Pericardium fibroblast (primary cell): ENCODE results near the gene RPL18A. TPM values are rescaled to one million over a fixed set of nuclear protein-coding genes. Genes with fewer than 3 reads are reported as not detected.

ENCODE experiments used
- total RNA-seq: library from RNA; depleted of rRNA; stranded (reverse); fragments of >200 nt; gene quantifications from 2 replicates; pipeline ENCODE4 v1.2.3, GENCODE V29; 2015

RPL18A gene
- 2,158 and 3,184 TPM in 2 replicates for total RNA-seq

DNA sequence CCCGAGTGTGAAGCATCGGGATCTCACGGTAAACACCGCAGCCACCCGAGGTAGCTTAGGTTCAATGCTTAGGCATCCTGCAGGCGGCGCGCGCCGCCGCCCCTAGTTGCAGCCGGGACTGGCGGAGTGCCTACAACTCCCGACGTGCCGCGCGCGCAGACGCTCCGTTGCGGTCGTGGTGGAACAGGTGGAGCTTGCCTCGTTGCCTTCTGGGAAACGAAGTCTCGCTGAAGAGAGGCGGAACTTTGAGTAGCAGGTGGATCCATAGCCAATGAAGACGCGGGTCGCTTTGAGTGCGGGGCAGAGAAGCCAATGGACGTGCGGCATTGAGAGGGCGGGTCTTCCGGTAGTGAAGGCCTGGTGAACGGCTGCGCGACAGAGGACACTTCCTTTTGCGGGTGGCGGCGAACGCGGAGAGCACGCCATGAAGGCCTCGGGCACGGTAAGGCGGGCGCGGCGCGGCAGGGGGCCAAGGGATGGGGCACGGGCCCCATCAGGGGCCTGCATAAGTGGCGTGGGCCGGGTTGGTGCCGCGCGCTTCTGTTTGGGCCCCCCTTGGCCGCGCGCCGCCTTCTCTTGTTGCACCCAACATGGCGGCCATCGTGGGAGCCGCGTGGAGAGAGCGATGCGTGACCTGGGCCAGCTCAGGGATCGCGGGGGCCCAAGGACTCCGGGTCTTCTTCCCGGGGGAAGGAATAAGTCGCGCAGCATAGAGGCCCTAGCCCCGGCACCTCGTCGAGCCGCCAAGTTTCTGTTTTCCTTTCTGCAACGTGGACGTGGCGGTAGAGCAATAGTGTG lies at the start of gene RPL18A:
RPL18A (plus strand) TSS at position 378 of the 798 bp plus-strand sequence; CDS start at position 425, 47 bp downstream.

DNA sequence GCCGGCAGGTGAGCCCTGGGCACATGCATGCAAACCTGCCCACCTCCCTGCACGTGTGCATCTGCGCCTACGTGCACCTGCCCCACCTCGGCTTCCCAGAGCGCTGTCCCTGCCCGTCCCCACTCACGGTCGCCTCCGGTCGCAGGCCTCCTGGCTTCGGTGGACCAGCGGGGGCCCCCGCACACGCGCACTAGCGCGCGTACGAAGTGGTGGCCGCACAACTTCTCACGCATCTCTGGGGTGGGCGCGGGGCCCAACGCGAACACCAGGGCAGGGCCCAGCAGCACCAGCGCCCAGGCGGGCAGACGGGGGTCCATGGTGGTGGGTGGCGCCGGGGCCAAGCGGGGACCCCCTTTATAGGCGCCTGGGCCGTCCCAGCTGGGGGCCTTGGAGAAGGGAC lies 38.5 kb upstream of the RPL18A start, which contains the start of gene INSL3:
INSL3 (minus strand) TSS at position 330 of the 400 bp plus-strand sequence; CDS start at position 317, 13 bp downstream.

DNA sequence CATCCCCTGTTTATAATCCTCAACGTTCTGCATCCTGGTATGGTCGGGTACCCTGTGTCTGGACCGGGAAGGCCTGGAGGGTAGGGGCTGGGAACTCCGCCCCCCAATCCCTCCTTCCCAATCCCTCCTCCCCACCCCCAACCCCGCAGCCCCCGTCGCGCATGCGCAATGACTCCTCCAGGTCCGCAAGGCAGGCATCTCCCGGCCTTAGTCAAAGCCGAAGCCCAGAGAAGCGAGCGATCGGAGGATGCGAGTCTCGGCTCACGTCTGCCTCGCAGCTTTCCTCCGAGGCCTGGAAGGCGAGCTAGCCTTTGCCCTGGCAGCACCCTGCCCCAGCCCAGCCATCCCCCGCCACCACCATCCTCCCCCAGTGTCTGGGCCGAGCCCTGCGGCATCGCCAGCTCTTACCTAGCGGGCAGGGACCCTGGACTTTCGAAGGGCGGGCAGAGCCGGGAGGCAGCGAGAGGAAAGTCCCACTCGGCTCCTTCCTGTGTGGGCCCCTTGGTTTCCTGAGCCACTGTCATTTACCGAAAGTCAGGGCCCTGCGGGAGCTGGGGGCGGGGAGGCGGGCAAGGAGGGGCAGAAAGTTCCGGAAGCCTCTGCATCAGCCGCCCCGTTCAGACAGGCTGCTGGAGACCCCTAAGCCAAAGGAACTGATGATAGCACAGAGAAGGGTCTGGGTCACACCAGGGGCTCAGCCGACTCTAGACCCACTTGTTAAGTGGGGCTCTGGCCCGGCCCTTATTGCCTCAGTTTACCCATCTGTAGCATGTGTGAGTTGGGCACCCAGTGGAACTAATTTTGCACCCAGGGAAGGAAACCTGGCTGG lies 12.0 kb upstream of the RPL18A start, which contains the start of gene JAK3:
JAK3 (minus strand) TSS at position 445 of the 829 bp plus-strand sequence. CDS start 3,565 bp downstream, outside the sequence.

GRCh38 chr19:17871878-17872250 lies 12.2 kb downstream of the RPL18A start, which contains the start of gene SLC5A5:
SLC5A5 (plus strand) TSS chr19:17871945; CDS start chr19:17872320, 375 bp downstream.

Other genes starting within 250 kb of the RPL18A start
- 0.43 and 1.1 TPM in 2 replicates for gene UNC13A, start 171.6 kb upstream of the RPL18A start, total RNA-seq
- 34.0 and 38.6 TPM in 2 replicates for gene MAP1S, start 140.4 kb upstream of the RPL18A start, total RNA-seq
- gene FCHO1, start 108.4 kb upstream of the RPL18A start, total RNA-seq, result 0.09 and 1.9 TPM in 2 replicates
- gene B3GNT3, start 64.8 kb upstream of the RPL18A start, total RNA-seq, result not detected in 2 replicates
- not detected in 2 replicates for gene INSL3, start 38.4 kb upstream of the RPL18A start, total RNA-seq
- gene JAK3, start 11.9 kb upstream of the RPL18A start, total RNA-seq, result 3.1 and 8.5 TPM in 2 replicates
- gene SLC5A5, start 12.0 kb downstream of the RPL18A start, total RNA-seq, result not detected in 2 replicates
- 39.5 and 51.2 TPM in 2 replicates for gene CCDC124, start 73.1 kb downstream of the RPL18A start, total RNA-seq
- gene KCNN1, start 107.2 kb downstream of the RPL18A start, total RNA-seq, result 0.51 TPM in 1 of 2 replicates, not detected in the other
- gene ARRDC2, start 148.3 kb downstream of the RPL18A start, total RNA-seq, result 11.4 and 13.3 TPM in 2 replicates
- gene IL12RB1, start 227.0 kb downstream of the RPL18A start, total RNA-seq, result not detected in 2 replicates
- 4.3 and 7.1 TPM in 2 replicates for gene MAST3, start 237.9 kb downstream of the RPL18A start, total RNA-seq